Calu3 (cell line): Measurements from ENCODE around the gene RNMT. TPM values are rescaled to one million over a fixed set of nuclear protein-coding genes. Genes with fewer than 3 reads are reported as not detected.
"Not testable (repeated sequence)": the region's sequence is repeated elsewhere in the genome, so short reads cannot be mapped to it uniquely, and the experiment has no call there.

ENCODE experiments used
- Bru-seq: library from RNA; stranded (reverse); fragments of 400-500 nt; gene quantifications from one replicate; lab custom pipeline; 2021; lab: Mats Ljungman, UMichigan
- BruChase-seq, 2 experiments: library from RNA; stranded (reverse); fragments of 400-500 nt; gene quantifications; one replicate each; lab custom pipeline; 2021; lab: Mats Ljungman, UMichigan
- BruUV-seq: library from RNA; stranded (reverse); fragments of 400-500 nt; replicated peaks from 2 replicates; lab custom pipeline; 2021; lab: Mats Ljungman, UMichigan
- CTCF ChIA-PET: fragments of 300-600 bp; sonication (Branson Sonifier 250); formaldehyde crosslinking; loops from one replicate; lab custom pipeline; 2022; ENCODE audit warnings: antibody characterized with exemption; lab: Charles Lee
- DNase-seq: peaks from one replicate; pipeline ENCODE4 v3.0.0; 2022
- H3K27ac Mint-ChIP-seq: one replicate; pipeline ENCODE4 v1.8.0; 2022; ENCODE audit warnings: mixed read lengths; ENCODE audit not compliant: unreplicated experiment
- H3K27me3 Mint-ChIP-seq: one replicate; pipeline ENCODE4 v1.8.0; 2022; ENCODE audit warnings: mixed read lengths; ENCODE audit not compliant: unreplicated experiment
- H3K36me3 Mint-ChIP-seq: one replicate; pipeline ENCODE4 v1.8.0; 2022; ENCODE audit warnings: mild to moderate bottlenecking, moderate library complexity, mixed read lengths; ENCODE audit not compliant: insufficient read depth, unreplicated experiment
- H3K4me1 Mint-ChIP-seq: one replicate; pipeline ENCODE4 v1.8.0; 2022; ENCODE audit warnings: mild to moderate bottlenecking, low read depth, mixed read lengths; ENCODE audit not compliant: unreplicated experiment
- H3K4me3 Mint-ChIP-seq: one replicate; pipeline ENCODE4 v1.8.0; 2022; ENCODE audit warnings: mild to moderate bottlenecking, low read depth, moderate library complexity, mixed read lengths; ENCODE audit not compliant: unreplicated experiment
- H3K9me3 Mint-ChIP-seq: one replicate; pipeline ENCODE4 v1.8.0; 2022; ENCODE audit warnings: low read depth, mixed read lengths; ENCODE audit not compliant: unreplicated experiment
- CTCF ChIP-seq: fragments of 200-600 bp; IDR thresholded peaks from one replicate; pipeline ENCODE4 v1.8.0; 2022; ENCODE audit warnings: antibody characterized with exemption; ENCODE audit not compliant: unreplicated experiment
- intact Hi-C: fragments of 100-400 bp; cut with micrococcal nuclease; formaldehyde crosslinking; loops from one replicate; pipeline ENCODE4 v1.10.0; 2022; ENCODE audit not compliant: unreplicated experiment
- long read RNA-seq: library from polyadenylated mRNA; stranded (forward); transcript quantifications from one replicate; pipeline ENCODE4 v2.0.0, GENCODE V29; 2022
- total RNA-seq: library from RNA; stranded (reverse); gene quantifications from 2 replicates; pipeline ENCODE4 v1.2.3, GENCODE V29; 2022

The RNMT gene
- total RNA-seq (42.9 and 43.2 TPM in 2 replicates), Bru-seq, nascent RNA (percentile 89 among the genes with signal in this experiment), BruChase-seq, experiment 1, labeled RNA remaining after a 6-hour chase (percentile 79 among the genes with signal in this experiment), BruChase-seq, experiment 2, labeled RNA remaining after a 2-hour chase (percentile 91 among the genes with signal in this experiment)
- long read RNA-seq, full-length matches to known transcripts = 15 of 36 reads
- long read RNA-seq, partial matches to known transcripts = 16 of 36 reads
- long read RNA-seq, other reads (novel, unspliced or antisense) = 5 of 36 reads

- H3K4me1 Mint-ChIP-seq = peaks cover 31% of the 10 kb centered on the region
- peak within 1 kb of the TSS; percentile 79 for H3K4me3 Mint-ChIP-seq
- CTCF ChIA-PET = interaction anchor here (0.8 to 0.9 kb wide), 2 partner anchors 14 to 73 kb away, joined by 3 to 5 read pairs; no protein-coding TSS in a partner anchor
- no peaks in the 10 kb centered on the region for H3K9me3 Mint-ChIP-seq
- peaks cover 50% of the 10 kb centered on the region for H3K36me3 Mint-ChIP-seq
- intact Hi-C loops = loop anchor here (2.0 kb wide), 2 partner anchors 16 to 74 kb away; no protein-coding TSS in a partner anchor
- TF ChIP-seq CTCF = no peak
- H3K27me3 Mint-ChIP-seq = no peaks in the 10 kb centered on the region
- BruUV-seq = no TSS peak
- H3K27ac Mint-ChIP-seq = peak within 1 kb of the TSS; percentile 93
- peak; percentile 93 for DNase-seq
These were observed at the start of gene RNMT, which contains the start of gene FAM210A for GRCh38 chr18:13726232-13726971. Gene RNMT (plus strand): TSS chr18:13726673. CDS start chr18:13731518, 4,845 bp downstream. Gene FAM210A (minus strand): TSS chr18:13726558. CDS start chr18:13682077, 44,481 bp downstream.

- CTCF ChIA-PET, H3K9me3 Mint-ChIP-seq: not testable (repeated sequence)
These were observed 49.1 kb upstream of the RNMT start for GRCh38 chr18:13677350-13677749.

GRCh38 chr18:13680612-13681011, 45.9 kb upstream of the RNMT start:
- H3K36me3 Mint-ChIP-seq = peaks cover 9% of the 10 kb centered on the region
- no TSS peak for BruUV-seq
- no peak overlapping the region for H3K27ac Mint-ChIP-seq
- intact Hi-C loops = no loop called here
- H3K4me1 Mint-ChIP-seq = no peaks in the 10 kb centered on the region
- peaks cover 5% of the 10 kb centered on the region for H3K9me3 Mint-ChIP-seq
- CTCF ChIA-PET = no interaction called here
- H3K4me3 Mint-ChIP-seq = no peak overlapping the region
- H3K27me3 Mint-ChIP-seq = no peaks in the 10 kb centered on the region
- TF ChIP-seq CTCF = peak; percentile 14
- no peak for DNase-seq

More at GRCh38 chr18:13677350-13677749, 49.1 kb upstream of the RNMT start:
- H3K4me3 Mint-ChIP-seq, BruUV-seq, H3K4me1 Mint-ChIP-seq, H3K27ac Mint-ChIP-seq, intact Hi-C loops, DNase-seq, H3K27me3 Mint-ChIP-seq: not testable (repeated sequence)
- H3K36me3 Mint-ChIP-seq = peaks cover 15% of the 10 kb centered on the region

GRCh38 chr18:13681701-13682100, 44.8 kb upstream of the RNMT start:
- no peak for TF ChIP-seq CTCF
- no peak for DNase-seq
- no peak overlapping the region for H3K4me3 Mint-ChIP-seq
- peaks cover 5% of the 10 kb centered on the region for H3K36me3 Mint-ChIP-seq
- peaks cover 2% of the 10 kb centered on the region for H3K9me3 Mint-ChIP-seq
- intact Hi-C loops = no loop called here
- H3K27me3 Mint-ChIP-seq = no peaks in the 10 kb centered on the region
- CTCF ChIA-PET = interaction anchor here (0.6 kb wide), 1 partner anchor 1228 kb away, joined by 4 read pairs; no protein-coding TSS in a partner anchor
- H3K4me1 Mint-ChIP-seq = no peaks in the 10 kb centered on the region
- no peak overlapping the region for H3K27ac Mint-ChIP-seq
- BruUV-seq = no TSS peak
